ENCODE data around the gene LAMP5.
A peak's percentile ranks its signal among the peaks of the same experiment; 100 is the strongest.

The LAMP5 gene

GRCh38 chr20:9501473-9501872 is 12.9 kb upstream of the LAMP5 start:
- DNase-seq (ENCODE audit: low spot score) = no peak

DNA sequence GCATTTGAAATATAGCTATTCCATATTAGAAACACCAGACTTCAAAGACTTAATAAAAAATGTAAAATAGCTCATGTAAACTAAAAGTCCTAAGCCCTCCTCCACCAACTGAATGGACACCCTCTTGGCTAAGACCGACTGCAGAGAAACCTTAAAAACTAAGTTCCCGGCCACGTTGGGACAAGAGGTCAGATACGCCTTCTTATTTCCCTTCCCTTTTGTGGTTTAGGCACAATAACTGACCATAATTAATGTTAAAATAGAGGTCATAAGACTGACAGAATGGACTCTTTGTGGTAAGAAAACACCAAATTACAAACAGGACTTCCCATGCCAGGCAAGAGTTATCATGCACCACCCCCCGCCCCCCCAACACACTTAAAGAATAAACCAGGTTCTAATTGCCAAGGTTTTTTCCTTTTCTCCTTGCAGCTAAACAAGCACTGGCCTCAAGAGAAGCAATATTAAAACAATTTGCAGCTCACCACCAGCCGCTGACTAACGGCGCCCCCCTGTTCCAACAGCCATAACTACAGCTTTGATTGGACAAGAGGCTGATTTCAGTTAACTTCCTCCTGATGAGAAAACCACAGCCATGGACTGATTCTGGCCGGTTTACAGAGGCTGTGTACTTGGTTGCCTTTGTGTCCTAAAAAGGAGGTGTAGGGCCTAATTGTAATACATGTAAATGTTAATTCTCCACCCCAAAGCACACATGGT is 10.7 kb upstream of the LAMP5 start:
- DNase-seq (ENCODE audit: low spot score) = no peak

GRCh38 chr20:9506280-9506821 is 8.0 kb upstream of the LAMP5 start:
- no peak for DNase-seq (ENCODE audit: low spot score)

DNA sequence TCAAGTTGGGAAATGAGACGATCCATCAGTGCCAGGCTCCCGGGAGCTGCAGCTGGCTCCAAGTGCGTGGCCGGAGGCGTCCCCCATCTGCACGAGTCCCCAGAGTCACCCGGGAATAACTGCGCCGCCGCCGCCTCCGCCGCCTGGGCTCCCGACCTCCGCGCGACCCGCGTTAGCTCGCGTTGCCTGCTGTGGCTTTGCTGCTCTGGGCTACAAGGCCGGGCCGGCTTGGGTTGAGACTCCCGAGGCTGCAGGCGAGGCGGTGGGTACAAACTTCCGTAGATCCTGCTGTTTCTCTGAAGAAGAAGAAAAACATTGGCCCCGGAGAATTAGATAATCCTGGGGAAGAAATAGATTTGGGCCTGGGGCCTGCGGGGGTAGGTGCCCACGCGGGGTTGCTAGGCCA is 7.4 kb upstream of the LAMP5 start:
- DNase-seq (ENCODE audit: low spot score) = peak; percentile 57

GRCh38 chr20:9507544-9508239 is 6.7 kb upstream of the LAMP5 start:
- no peak for DNase-seq (ENCODE audit: low spot score)

DNA sequence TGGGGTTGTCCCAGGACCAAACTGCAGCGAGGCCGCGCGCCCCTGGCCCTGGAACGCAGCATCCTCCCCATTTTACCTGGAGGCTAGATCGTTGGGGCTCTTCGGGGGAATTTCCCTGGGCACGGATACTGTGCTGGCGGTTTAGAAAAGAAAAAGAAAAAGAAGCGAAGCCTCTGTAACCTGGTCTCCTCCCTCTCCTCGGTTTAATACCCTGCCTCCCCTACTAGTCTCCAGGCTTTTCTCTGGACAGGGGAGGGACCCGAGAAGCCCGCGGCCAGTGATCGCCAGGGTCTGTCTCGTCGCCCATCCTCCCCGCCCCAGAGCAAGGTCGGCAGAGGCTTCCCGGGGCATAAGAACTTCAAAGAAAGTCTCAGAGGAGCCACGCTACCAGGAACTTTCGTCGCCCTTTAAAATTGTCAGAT is 6.1 kb upstream of the LAMP5 start:
- DNase-seq (ENCODE audit: low spot score) = no peak

DNA sequence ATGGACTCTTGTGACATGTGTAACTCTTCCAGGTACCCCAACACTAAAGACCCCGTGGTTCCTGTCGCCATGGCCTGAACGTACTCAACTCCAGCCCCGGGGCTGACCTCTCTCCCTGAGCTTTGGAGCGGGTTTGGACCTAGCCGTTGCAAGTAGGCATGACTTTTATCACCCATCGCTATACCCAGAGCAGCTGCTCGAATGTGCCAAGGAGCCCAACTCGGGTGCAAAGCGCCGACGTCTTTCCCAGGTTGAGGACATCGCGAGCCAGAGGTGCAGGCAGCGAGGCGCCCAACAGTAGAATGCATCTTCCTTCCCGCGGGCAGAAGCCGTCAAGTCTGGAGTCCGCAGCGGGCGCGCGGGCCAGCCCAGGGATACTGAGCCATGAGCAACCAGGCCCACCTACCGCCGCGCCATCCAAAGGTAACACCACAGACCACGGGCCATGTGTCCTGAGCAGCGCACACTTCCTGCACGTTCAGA is 5.7 kb upstream of the LAMP5 start:
- DNase-seq (ENCODE audit: low spot score) = no peak

GRCh38 chr20:9509246-9509645 is 5.1 kb upstream of the LAMP5 start:
- no peak for DNase-seq (ENCODE audit: low spot score)

GRCh38 chr20:9510911-9511310 is 3.5 kb upstream of the LAMP5 start:
- DNase-seq (ENCODE audit: low spot score) = no peak

GRCh38 chr20:9514072-9514460 is 324 bp upstream of the LAMP5 start:
- no peak for DNase-seq (ENCODE audit: low spot score)

DNA sequence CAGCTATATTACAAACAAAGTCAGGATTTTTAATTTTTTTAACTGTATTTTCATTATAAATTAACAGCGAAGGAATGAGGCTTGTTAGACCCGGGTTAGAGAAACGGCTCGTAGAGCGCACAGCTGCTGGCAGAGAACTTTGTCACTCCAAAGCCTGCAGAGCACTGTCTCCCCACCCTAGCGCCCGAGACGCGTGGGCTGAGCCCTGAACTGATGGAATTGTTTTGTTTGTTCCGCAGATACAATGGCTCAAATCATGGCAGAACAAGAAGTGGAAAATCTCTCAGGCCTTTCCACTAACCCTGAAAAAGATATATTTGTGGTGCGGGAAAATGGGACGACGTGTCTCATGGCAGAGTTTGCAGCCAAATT is 810 bp downstream of the LAMP5 start:
- DNase-seq (ENCODE audit: low spot score) = no peak

- DNase-seq (ENCODE audit: low spot score) = peak; percentile 69
Measured at GRCh38 chr20:9515741-9516233, 1.4 kb downstream of the LAMP5 start.

DNA sequence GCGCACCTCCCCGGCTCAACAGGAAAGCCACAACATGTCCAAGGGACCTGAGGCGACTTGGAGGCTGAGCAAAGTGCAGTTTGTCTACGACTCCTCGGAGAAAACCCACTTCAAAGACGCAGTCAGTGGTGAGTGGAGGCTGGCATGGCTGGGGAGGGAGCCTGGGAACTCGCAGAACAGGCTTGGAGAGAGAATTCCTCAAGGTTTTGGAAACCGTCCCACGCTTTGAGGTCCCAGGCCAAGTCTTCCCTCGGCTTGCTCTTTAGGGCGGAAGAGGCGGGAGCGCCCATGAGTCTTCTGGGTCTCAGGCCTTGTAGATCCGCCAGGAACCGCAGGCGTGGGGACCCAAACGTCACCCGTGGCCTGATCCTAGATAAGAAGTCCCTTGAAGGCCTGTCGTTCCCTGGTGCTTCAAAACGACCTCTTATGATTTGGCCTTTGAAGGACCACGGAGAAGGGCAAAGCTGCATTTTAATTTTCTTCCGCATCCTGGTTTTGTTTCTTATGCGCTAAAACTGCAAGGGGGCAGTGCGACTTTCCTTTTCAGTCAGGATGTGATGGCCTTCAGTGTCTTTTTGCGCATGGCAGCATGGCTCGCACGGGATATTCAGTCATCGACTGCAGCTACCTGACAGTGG is 2.0 kb downstream of the LAMP5 start:
- DNase-seq (ENCODE audit: low spot score) = peak; percentile 57

DNA sequence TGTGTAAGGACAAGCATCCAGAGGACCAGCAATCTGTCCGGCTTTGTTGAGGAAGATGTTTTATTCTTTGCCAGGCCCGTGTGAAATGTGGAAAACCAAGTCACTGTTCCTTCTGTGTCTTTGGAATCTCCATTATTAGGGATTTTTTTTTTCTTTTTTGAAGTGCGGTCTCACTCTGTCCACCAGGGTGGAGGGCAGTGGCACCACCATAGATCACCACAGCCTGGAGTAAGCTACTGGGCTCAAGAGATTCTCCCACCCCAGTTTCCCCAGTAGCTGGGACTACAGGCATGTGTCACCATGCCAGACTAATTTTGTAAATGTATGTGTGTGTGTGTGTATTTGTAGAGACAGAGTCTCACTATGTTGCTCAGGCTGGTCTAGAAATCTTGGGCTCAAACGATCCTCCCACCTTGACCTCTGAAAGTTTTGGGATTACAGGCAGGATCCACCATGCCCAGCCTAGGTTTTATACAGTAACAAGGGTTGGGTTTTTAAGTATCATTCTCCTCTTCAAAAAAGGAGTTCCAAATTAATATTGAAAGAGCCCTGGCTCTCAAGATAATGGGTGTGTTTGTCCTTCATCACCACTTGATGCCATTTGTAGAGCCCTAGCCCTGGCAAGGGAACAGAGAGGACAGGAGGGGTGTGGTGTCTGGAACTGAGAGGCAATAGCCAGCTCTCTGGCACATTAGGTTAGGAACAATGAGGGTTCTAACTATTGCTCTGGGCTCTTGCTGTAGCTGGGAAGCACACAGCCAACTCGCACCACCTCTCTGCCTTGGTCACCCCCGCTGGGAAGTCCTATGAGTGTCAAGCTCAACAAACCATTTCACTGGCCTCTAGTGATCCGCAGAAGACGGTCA is 3.1 kb downstream of the LAMP5 start:
- DNase-seq (ENCODE audit: low spot score) = no peak

DNA sequence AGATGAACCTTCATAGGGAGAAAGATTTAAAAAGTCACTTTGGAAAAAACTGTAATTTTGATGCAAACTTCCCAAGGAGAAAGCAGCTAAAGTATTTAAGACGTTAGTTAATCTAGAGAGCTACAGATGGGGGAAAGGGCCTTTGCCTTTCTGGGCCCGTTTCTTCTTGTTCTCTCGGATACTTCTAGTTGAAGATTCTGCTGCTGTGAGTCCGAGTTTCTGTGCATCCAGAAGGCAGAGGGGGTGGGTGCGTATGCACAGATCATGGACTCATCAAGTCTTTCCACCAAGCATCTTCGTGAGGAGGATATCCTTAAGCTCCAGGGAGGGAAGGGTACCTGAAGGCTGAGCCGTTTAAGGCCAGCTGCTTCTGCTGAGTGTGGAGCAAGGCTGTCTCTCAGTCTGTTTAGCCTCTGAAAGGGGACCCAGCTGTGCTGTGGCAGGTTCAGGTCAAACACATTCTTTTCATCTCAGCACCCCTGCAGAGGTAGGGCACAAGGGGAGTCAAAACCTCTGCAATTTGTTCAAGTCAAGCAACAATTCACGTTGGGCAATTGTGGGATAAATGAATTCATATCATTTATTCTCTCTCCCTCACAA is 4.3 kb downstream of the LAMP5 start:
- DNase-seq (ENCODE audit: low spot score) = peak; percentile 52

DNA sequence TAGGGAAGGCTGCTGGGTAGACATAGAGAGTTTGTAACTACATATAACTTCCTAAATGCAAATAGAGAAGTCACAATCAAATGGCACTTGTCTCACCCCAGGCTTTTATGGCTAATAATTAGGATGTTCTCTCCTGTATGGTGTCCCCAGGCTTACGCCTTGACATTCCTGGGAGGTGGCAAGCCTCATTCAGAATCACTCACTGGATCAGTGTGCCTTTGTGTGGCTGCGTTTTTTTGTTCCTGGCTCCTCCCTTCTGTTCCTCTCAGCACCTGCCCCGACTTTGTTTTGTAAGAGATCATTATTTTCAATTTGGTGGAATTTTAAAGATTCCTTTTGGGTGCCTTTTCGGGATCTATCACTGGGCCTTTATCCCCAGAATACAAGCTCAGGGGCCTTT is 5.7 kb downstream of the LAMP5 start:
- no peak for DNase-seq (ENCODE audit: low spot score)

GRCh38 chr20:9523636-9524035 is 9.2 kb downstream of the LAMP5 start:
- no peak for DNase-seq (ENCODE audit: low spot score)

DNA sequence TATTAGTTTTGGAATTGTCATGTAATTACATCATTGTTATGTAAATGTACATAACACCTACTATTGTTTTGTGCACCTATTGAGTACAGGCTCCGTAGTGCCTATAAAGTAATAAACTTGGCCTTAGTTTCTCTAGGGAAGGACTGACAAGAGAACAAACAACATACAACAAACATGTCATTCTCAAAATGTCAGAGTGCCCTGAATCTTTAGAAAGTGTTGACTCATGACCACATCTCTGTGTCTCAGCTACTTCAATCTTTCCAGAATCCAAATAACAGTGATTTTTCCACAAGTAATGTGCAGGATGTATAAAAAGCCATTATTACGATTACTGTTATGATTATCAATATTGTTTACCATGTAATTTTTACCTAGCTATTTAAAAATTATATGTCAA is 17.2 kb downstream of the LAMP5 start:
- no peak for DNase-seq (ENCODE audit: low spot score)

DNA sequence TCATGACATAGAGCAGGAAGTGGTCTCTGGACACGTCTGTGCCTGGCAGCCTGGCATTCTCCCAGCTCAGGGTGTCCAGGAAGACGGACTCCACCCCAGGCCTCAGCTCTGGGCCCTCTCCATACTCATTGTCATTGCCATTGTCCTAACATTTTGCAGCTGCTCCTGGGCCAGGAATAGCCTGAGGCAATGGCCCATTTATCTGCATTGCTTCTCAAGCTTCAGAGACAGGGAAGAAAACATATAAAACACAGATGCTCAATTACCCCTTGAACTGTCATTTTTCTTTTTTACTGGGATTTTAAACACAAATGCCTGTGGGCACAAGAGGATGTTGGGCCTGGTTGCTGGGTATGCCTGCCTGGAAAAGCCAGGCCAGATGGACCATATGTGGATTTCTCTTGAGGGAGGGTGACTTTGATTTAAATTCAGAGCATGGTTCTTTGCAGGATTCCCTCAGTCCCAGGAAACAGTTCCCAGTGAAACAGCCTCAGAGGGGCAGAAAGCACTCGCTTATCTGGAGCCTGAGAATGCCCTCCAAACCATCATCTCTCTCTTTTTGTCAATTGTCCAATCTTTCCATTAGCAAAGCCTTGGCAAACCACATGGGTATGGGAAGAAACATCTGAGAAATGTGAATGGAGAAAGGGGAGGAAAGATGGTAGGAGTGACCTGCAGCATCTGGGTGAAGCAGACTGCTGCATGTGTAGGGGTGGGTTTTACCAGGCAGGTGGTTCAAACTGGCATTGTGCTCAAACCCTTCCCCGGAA is 17.9 kb downstream of the LAMP5 start:
- DNase-seq (ENCODE audit: low spot score) = no peak

GRCh38 chr20:9534025-9534424 is 19.6 kb downstream of the LAMP5 start:
- DNase-seq (ENCODE audit: low spot score) = no peak

DNA sequence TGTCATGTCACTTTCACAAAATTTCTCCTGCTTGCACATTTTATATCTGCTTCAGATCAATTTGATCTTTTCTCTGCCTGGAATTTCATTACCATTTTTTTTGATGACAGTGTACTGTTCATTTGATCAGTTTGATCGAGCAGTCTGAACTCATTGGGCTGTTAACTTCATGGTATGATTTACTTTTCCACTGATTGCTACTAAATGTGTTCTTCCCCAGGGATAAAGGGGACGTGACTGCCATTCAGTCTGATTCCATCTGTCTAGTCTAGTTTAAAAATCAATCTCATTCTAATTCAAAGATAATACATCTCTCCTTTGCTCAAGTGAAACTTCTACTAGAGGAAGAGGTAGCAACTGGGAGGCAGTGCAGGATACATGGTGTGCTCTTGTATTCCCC is 21.1 kb downstream of the LAMP5 start:
- no peak for DNase-seq (ENCODE audit: low spot score)
